ENCODE data around the gene FRMD4A. TPM values are rescaled to one million over a fixed set of nuclear protein-coding genes. Genes with fewer than 3 reads are reported as not detected.

The FRMD4A gene
- polyA plus RNA-seq, 1 of the 3 experiments (the other 2 are of a cell fraction): 37.7 TPM

- Histone ChIP-seq H3K9me2 (no peaks in the 10 kb centered on the region), H3K79me2 (ENCODE audit: insufficient read depth) (no peaks in the 10 kb centered on the region), H3K9ac (no peak overlapping the region), H3K4me3 (ENCODE audit: low read depth in 2 of 2, low read length in 1 of 2) (no peak overlapping the region), H3K9me3 (no peaks in the 10 kb centered on the region), H4K20me1 (ENCODE audit: insufficient read depth) (no peaks in the 10 kb centered on the region), H3F3A (replicated peaks; ENCODE audit: insufficient read depth) (no peaks in the 10 kb centered on the region), H3K4me2 (no peak overlapping the region), H3K27me3 (ENCODE audit: insufficient read depth) (no peaks in the 10 kb centered on the region; the same call in 1 of the 2 replicates), H2AFZ (ENCODE audit: low read depth) (no peak overlapping the region), H3K36me3 (replicated peaks in 1 of 2; ENCODE audit: control insufficient read depth in 1 of 2, insufficient read depth in 2 of 2, low read length in 1 of 2) (no peaks in the 10 kb centered on the region), H3K4me1 (ENCODE audit: control insufficient read depth in 1 of 2, insufficient read depth in 2 of 2, low read depth in 1 of 2, low read length in 1 of 2) (no peaks in the 10 kb centered on the region), H3K27ac (ENCODE audit: low read depth in 2 of 2, low read length in 1 of 2) (no peak overlapping the region)
- TF ChIP-seq GABPA (IDR thresholded peaks at IDR 0.05; ENCODE audit: low read depth): no peak
- TF ChIP-seq IRF3 (IDR thresholded peaks at IDR 0.05; ENCODE audit: low read depth, low read length): no peak
- TF ChIP-seq RFX5 (IDR thresholded peaks at IDR 0.05; ENCODE audit: low read length): no peak
- no peak for TF ChIP-seq FOSL2 (IDR thresholded peaks at IDR 0.05; ENCODE audit: borderline replicate concordance, low read depth)
- no peak for TF ChIP-seq FOXM1 (IDR thresholded peaks at IDR 0.05; ENCODE audit: low read depth)
- TF ChIP-seq JUND (IDR thresholded peaks at IDR 0.05): no peak
- TF ChIP-seq GATA2 (CRISPR knock-in tag; IDR thresholded peaks at IDR 0.05): no peak
- TF ChIP-seq SIN3A (IDR thresholded peaks at IDR 0.05; ENCODE audit: borderline replicate concordance, low read depth, low read length): no peak
- no peak for TF ChIP-seq EZH2phosphoT487 (IDR thresholded peaks at IDR 0.05; ENCODE audit: borderline replicate concordance, low read depth)
- TF ChIP-seq ELF1 (IDR thresholded peaks at IDR 0.05): no peak
- no peak for TF ChIP-seq NFIC (IDR thresholded peaks at IDR 0.05; ENCODE audit: borderline replicate concordance)
- TF ChIP-seq RXRA (IDR thresholded peaks at IDR 0.05; ENCODE audit: borderline replicate concordance, low read depth): no peak
- TF ChIP-seq USF2 (IDR thresholded peaks at IDR 0.05; ENCODE audit: borderline replicate concordance, low read depth, low read length): no peak
- TF ChIP-seq TAF1 (IDR thresholded peaks at IDR 0.05; ENCODE audit: borderline replicate concordance, low read depth, low read length): no peak
- no peak for TF ChIP-seq CHD2 (IDR thresholded peaks at IDR 0.05; ENCODE audit: low read length, partially characterized antibody)
- TF ChIP-seq MAX (IDR thresholded peaks at IDR 0.05; ENCODE audit: low read depth): no peak
- no peak for TF ChIP-seq MXI1 (IDR thresholded peaks at IDR 0.05; ENCODE audit: low read depth, low read length)
- TF ChIP-seq POLR2AphosphoS5 (IDR thresholded peaks at IDR 0.05; ENCODE audit: low read depth, low read length): no peak
- POLR2A ChIA-PET: no interaction called here
- 50% methylated on average over 10 of the region's 10 CpGs for WGBS (ENCODE audit: low lambda C conversion rate)
- CTCF ChIA-PET: interaction anchor here (0.9 to 1.3 kb wide), 3 partner anchors 14 to 663 kb away, joined by 3 to 4 read pairs (median 3); no protein-coding TSS in a partner anchor
- DNase-seq: no peak
Observed at GRCh38 chr10:14309593-14309992, 21.1 kb downstream of the FRMD4A start.
